Measurements from ENCODE around the gene NT5C1A.

NT5C1A gene

GRCh38 chr1:39687243-39687642 lies 15.3 kb upstream of the NT5C1A start:
- H3K9ac ChIP-seq (ENCODE audit: low read length): no peak overlapping the region
- no peaks in the 10 kb centered on the region for H3K79me1 ChIP-seq (replicated peaks; ENCODE audit: low read length, poor library complexity, severe bottlenecking)
- H3K36me3 ChIP-seq (ENCODE audit: control insufficient read depth in 1 of 2, insufficient read depth in 2 of 2, low read depth in 1 of 2, low read length in 2 of 2): no peaks in the 10 kb centered on the region
- 55% methylated on average over 2 of the region's 2 CpGs for WGBS
- H3K4me2 ChIP-seq (ENCODE audit: low read length, poor library complexity, severe bottlenecking): no peak overlapping the region
- no peak overlapping the region for H2BK5ac ChIP-seq (ENCODE audit: low read depth, low read length, poor library complexity, severe bottlenecking)
- H3K27me3 ChIP-seq (ENCODE audit: control insufficient read depth in 1 of 2, insufficient read depth in 1 of 2, low read length in 2 of 2): peaks cover 89 to 94% of the 10 kb centered on the region in 2 experiments
- H2BK12ac ChIP-seq (ENCODE audit: low read length in 2 of 2): no peak overlapping the region
- H3K14ac ChIP-seq (ENCODE audit: low read length in 2 of 2): no peak overlapping the region
- H3K4me3 ChIP-seq (ENCODE audit: insufficient read depth in 1 of 2, low read depth in 1 of 2, low read length in 2 of 2): no peak overlapping the region
- no peaks in the 10 kb centered on the region for H3K9me3 ChIP-seq (ENCODE audit: control insufficient read depth, low read length)
- no peak for DNase-seq
- H3K4ac ChIP-seq (ENCODE audit: low read depth in 1 of 2, low read length in 2 of 2): no peak overlapping the region
- H2BK15ac ChIP-seq (ENCODE audit: low read depth, poor library complexity, severe bottlenecking): no peak overlapping the region
- no peak overlapping the region for H2BK120ac ChIP-seq (ENCODE audit: low read depth, low read length)
- no peak overlapping the region for H3K18ac ChIP-seq (ENCODE audit: low read depth in 1 of 2, low read length in 2 of 2)
- no peak overlapping the region for H3K27ac ChIP-seq (ENCODE audit: low read length, poor library complexity, severe bottlenecking)
- H3K4me1 ChIP-seq (ENCODE audit: control insufficient read depth, insufficient read depth, low read depth, low read length): peaks cover 14% of the 10 kb centered on the region
- no peak overlapping the region for H2AFZ ChIP-seq (ENCODE audit: low read depth, low read length)
- H4K8ac ChIP-seq (ENCODE audit: low read length): no peak overlapping the region
- H4K91ac ChIP-seq (ENCODE audit: low read length): no peak overlapping the region
- H3K23ac ChIP-seq (ENCODE audit: low read length in 2 of 2): no peak overlapping the region
- H2AK5ac ChIP-seq (ENCODE audit: low read length, severe bottlenecking): no peak overlapping the region

DNA sequence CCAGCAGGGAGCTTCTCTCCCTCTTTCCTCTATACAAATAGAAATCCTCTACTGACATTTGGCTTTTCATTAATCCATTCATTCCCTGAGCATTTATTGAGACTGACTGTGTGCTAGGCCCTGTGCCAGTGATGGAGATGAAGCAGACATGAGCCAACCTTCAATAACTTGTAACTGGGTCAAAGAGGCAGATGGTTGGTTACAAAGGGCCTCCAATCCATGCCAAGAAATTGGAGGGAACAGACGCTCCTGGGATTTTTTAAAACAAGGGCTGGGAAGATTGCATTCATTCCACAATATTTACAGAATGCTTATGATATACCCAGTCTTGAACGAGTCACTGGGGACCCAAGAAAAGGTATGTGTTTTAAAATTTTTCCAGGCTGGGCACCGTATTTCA lies 13.2 kb upstream of the NT5C1A start:
- H3K14ac ChIP-seq (ENCODE audit: low read length in 2 of 2): no peak overlapping the region
- H3K9me3 ChIP-seq (ENCODE audit: control insufficient read depth, low read length): no peaks in the 10 kb centered on the region
- no peak for DNase-seq
- no peak overlapping the region for H3K9ac ChIP-seq (ENCODE audit: low read length)
- H3K4me3 ChIP-seq (ENCODE audit: insufficient read depth in 1 of 2, low read depth in 1 of 2, low read length in 2 of 2): no peak overlapping the region
- no peak overlapping the region for H2BK15ac ChIP-seq (ENCODE audit: low read depth, poor library complexity, severe bottlenecking)
- no peaks in the 10 kb centered on the region for H3K79me1 ChIP-seq (replicated peaks; ENCODE audit: low read length, poor library complexity, severe bottlenecking)
- no peak overlapping the region for H3K4me2 ChIP-seq (ENCODE audit: low read length, poor library complexity, severe bottlenecking)
- H3K23ac ChIP-seq (ENCODE audit: low read length in 2 of 2): no peak overlapping the region
- no peak overlapping the region for H2AK5ac ChIP-seq (ENCODE audit: low read length, severe bottlenecking)
- H2AFZ ChIP-seq (ENCODE audit: low read depth, low read length): no peak overlapping the region
- no peak overlapping the region for H3K18ac ChIP-seq (ENCODE audit: low read depth in 1 of 2, low read length in 2 of 2)
- no peaks in the 10 kb centered on the region for H3K4me1 ChIP-seq (ENCODE audit: control insufficient read depth, insufficient read depth, low read depth, low read length)
- H3K27me3 ChIP-seq (ENCODE audit: control insufficient read depth in 1 of 2, insufficient read depth in 1 of 2, low read length in 2 of 2): peaks cover 89 to 92% of the 10 kb centered on the region in 2 experiments
- no peaks in the 10 kb centered on the region for H3K36me3 ChIP-seq (ENCODE audit: control insufficient read depth in 1 of 2, insufficient read depth in 2 of 2, low read depth in 1 of 2, low read length in 2 of 2)
- H2BK5ac ChIP-seq (ENCODE audit: low read depth, low read length, poor library complexity, severe bottlenecking): no peak overlapping the region
- no peak overlapping the region for H4K8ac ChIP-seq (ENCODE audit: low read length)
- no peak overlapping the region for H4K91ac ChIP-seq (ENCODE audit: low read length)
- H2BK120ac ChIP-seq (ENCODE audit: low read depth, low read length): no peak overlapping the region
- H3K27ac ChIP-seq (ENCODE audit: low read length, poor library complexity, severe bottlenecking): no peak overlapping the region
- H3K4ac ChIP-seq (ENCODE audit: low read depth in 1 of 2, low read length in 2 of 2): no peak overlapping the region
- WGBS: 76% methylated on average over 3 of the region's 3 CpGs
- H2BK12ac ChIP-seq (ENCODE audit: low read length in 2 of 2): no peak overlapping the region

GRCh38 chr1:39684313-39684664 lies 12.4 kb upstream of the NT5C1A start:
- Histone ChIP-seq H3K79me1 (replicated peaks; ENCODE audit: low read length, poor library complexity, severe bottlenecking) (no peaks in the 10 kb centered on the region), H3K9ac (ENCODE audit: low read length) (no peak overlapping the region), H3K14ac (ENCODE audit: low read length in 2 of 2) (no peak overlapping the region), H2AFZ (ENCODE audit: low read depth, low read length) (no peak overlapping the region), H3K36me3 (ENCODE audit: control insufficient read depth in 1 of 2, insufficient read depth in 2 of 2, low read depth in 1 of 2, low read length in 2 of 2) (no peaks in the 10 kb centered on the region), H3K27me3 (ENCODE audit: control insufficient read depth in 1 of 2, insufficient read depth in 1 of 2, low read length in 2 of 2) (peaks cover 87 to 89% of the 10 kb centered on the region in 2 experiments), H3K4me2 (ENCODE audit: low read length, poor library complexity, severe bottlenecking) (no peak overlapping the region), H3K9me3 (ENCODE audit: control insufficient read depth, low read length) (no peaks in the 10 kb centered on the region), H3K4ac (ENCODE audit: low read depth in 1 of 2, low read length in 2 of 2) (no peak overlapping the region), H2BK120ac (ENCODE audit: low read depth, low read length) (no peak overlapping the region), H2BK12ac (ENCODE audit: low read length in 2 of 2) (no peak overlapping the region), H2BK15ac (ENCODE audit: low read depth, poor library complexity, severe bottlenecking) (no peak overlapping the region), H3K27ac (ENCODE audit: low read length, poor library complexity, severe bottlenecking) (no peak overlapping the region), H3K23ac (ENCODE audit: low read length in 2 of 2) (no peak overlapping the region), H2AK5ac (ENCODE audit: low read length, severe bottlenecking) (no peak overlapping the region), H4K91ac (ENCODE audit: low read length) (no peak overlapping the region), H4K8ac (ENCODE audit: low read length) (no peak overlapping the region), H2BK5ac (ENCODE audit: low read depth, low read length, poor library complexity, severe bottlenecking) (no peak overlapping the region), H3K4me1 (ENCODE audit: control insufficient read depth, insufficient read depth, low read depth, low read length) (no peaks in the 10 kb centered on the region), H3K4me3 (ENCODE audit: insufficient read depth in 1 of 2, low read depth in 1 of 2, low read length in 2 of 2) (no peak overlapping the region), H3K18ac (ENCODE audit: low read depth in 1 of 2, low read length in 2 of 2) (no peak overlapping the region)
- WGBS: 73% methylated on average over 11 of the region's 13 CpGs
- no peak for DNase-seq

DNA sequence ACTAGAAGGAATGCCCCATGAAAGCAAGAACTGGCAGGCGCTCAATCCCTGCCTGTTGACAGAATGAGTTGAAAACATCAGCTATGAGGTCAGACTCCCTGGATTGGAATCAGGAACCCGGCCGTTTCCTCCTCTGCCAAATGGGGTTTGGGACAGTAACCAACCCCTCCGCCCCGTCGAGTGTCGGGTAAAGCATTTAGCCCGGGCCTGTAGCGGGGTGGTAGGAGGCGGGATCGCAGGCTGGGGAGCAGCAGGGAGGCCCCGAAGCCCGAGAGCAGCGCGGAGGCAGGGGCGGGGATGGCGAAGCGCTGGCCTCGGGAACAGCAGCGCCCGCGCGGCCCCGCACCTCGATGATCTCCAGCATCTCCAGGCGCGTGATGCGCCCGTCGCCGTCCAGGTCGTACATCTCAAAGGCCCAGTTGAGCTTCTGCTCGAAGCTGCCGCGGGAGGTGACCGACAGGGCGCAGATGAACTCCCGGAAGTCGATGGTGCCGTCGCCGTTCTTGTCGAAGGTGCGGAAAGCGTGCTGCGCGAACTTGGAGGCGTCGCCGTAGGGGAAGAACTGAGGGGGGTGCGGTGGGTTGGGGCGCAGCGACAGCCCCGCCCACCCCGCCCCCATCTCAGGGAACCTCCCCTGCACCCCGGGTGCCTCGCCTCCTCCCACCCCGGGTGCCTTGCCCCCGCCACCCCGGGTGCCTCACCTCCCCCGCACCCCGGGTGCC lies 11.8 kb upstream of the NT5C1A start:
- Histone ChIP-seq H2BK5ac (ENCODE audit: low read depth, low read length, poor library complexity, severe bottlenecking) (no peak overlapping the region), H4K8ac (ENCODE audit: low read length) (no peak overlapping the region)
- DNase-seq: no peak

More for the DNA sequence above, 11.8 kb upstream of the NT5C1A start:
- H2BK120ac ChIP-seq (ENCODE audit: low read depth, low read length): no peak overlapping the region
- no peak overlapping the region for H2AK5ac ChIP-seq (ENCODE audit: low read length, severe bottlenecking)
- no peaks in the 10 kb centered on the region for H3K4me1 ChIP-seq (ENCODE audit: control insufficient read depth, insufficient read depth, low read depth, low read length)
- no peak overlapping the region for H3K4me3 ChIP-seq (ENCODE audit: insufficient read depth in 1 of 2, low read depth in 1 of 2, low read length in 2 of 2)
- H3K4ac ChIP-seq (ENCODE audit: low read depth in 1 of 2, low read length in 2 of 2): no peak overlapping the region
- 45% methylated on average over 41 of the region's 62 CpGs for WGBS
- no peak overlapping the region for H3K18ac ChIP-seq (ENCODE audit: low read depth in 1 of 2, low read length in 2 of 2)
- no peak overlapping the region for H2BK12ac ChIP-seq (ENCODE audit: low read length in 2 of 2)
- no peak overlapping the region for H4K91ac ChIP-seq (ENCODE audit: low read length)
- H3K9me3 ChIP-seq (ENCODE audit: control insufficient read depth, low read length): no peaks in the 10 kb centered on the region
- no peak overlapping the region for H3K14ac ChIP-seq (ENCODE audit: low read length in 2 of 2)
- H3K9ac ChIP-seq (ENCODE audit: low read length): no peak overlapping the region
- no peak overlapping the region for H3K27ac ChIP-seq (ENCODE audit: low read length, poor library complexity, severe bottlenecking)
- H3K23ac ChIP-seq (ENCODE audit: low read length in 2 of 2): no peak overlapping the region
- no peaks in the 10 kb centered on the region for H3K36me3 ChIP-seq (ENCODE audit: control insufficient read depth in 1 of 2, insufficient read depth in 2 of 2, low read depth in 1 of 2, low read length in 2 of 2)
- no peak overlapping the region for H2AFZ ChIP-seq (ENCODE audit: low read depth, low read length)
- H3K27me3 ChIP-seq (ENCODE audit: control insufficient read depth in 1 of 2, insufficient read depth in 1 of 2, low read length in 2 of 2): peaks cover 82 to 86% of the 10 kb centered on the region in 2 experiments
- no peaks in the 10 kb centered on the region for H3K79me1 ChIP-seq (replicated peaks; ENCODE audit: low read length, poor library complexity, severe bottlenecking)
- no peak overlapping the region for H2BK15ac ChIP-seq (ENCODE audit: low read depth, poor library complexity, severe bottlenecking)
- H3K4me2 ChIP-seq (ENCODE audit: low read length, poor library complexity, severe bottlenecking): no peak overlapping the region
